WTC11 (cell line): ENCODE measurements around the gene ARIH1. TPM values are rescaled to one million over a fixed set of nuclear protein-coding genes. Genes with fewer than 3 reads are reported as not detected.
"Not testable (repeated sequence)": the region's sequence is repeated elsewhere in the genome, so short reads cannot be mapped to it uniquely, and the experiment has no call there.

Experiments
- ATAC-seq: fragments of 200-7000 bp; cut with Tn5 transposase; 2 replicates; pipeline ENCODE4 v1.10.0; 2021; ENCODE audit warnings: mild to moderate bottlenecking, moderate library complexity
- CTCF ChIA-PET: fragments of 300-600 bp; sonication (Branson Sonifier 250); formaldehyde crosslinking; loops from one replicate; lab custom pipeline; 2021; ENCODE audit warnings: antibody characterized with exemption; lab: Charles Lee
- POLR2A ChIA-PET: fragments of 350-600 bp; sonication (Branson Sonifier 250); formaldehyde crosslinking; loops from one replicate; lab custom pipeline; 2021; ENCODE audit warnings: antibody characterized with exemption; lab: Charles Lee
- DNase-seq: peaks from one replicate; pipeline ENCODE4 v3.0.0; 2021; ENCODE audit warnings: low spot score
- H3K27ac Mint-ChIP-seq: 2 replicates; pipeline ENCODE4 v1.8.0; 2021; ENCODE audit warnings: mixed read lengths
- H3K27me3 Mint-ChIP-seq: 2 replicates; pipeline ENCODE4 v1.8.0; 2021; ENCODE audit warnings: low read depth, mild to moderate bottlenecking, moderate library complexity, mixed read lengths
- H3K36me3 Mint-ChIP-seq: 2 replicates; pipeline ENCODE4 v1.8.0; 2021; ENCODE audit warnings: mixed read lengths
- H3K4me1 Mint-ChIP-seq: 2 replicates; pipeline ENCODE4 v1.8.0; 2022; ENCODE audit warnings: mixed read lengths
- H3K4me3 Mint-ChIP-seq: 2 replicates; pipeline ENCODE4 v1.8.0; 2021; ENCODE audit warnings: mild to moderate bottlenecking, moderate library complexity, mixed read lengths
- H3K9me3 Mint-ChIP-seq: 2 replicates; pipeline ENCODE4 v1.8.0; 2021; ENCODE audit warnings: mixed read lengths
- ESRRA ChIP-seq: sonication (generic); formaldehyde crosslinking; IDR thresholded peaks from 2 replicates; pipeline ENCODE4 v1.8.1; 2022; ENCODE audit warnings: mild to moderate bottlenecking, missing genetic modification reagents, borderline replicate concordance
- IRF2 ChIP-seq: sonication (generic); formaldehyde crosslinking; IDR thresholded peaks from 2 replicates; pipeline ENCODE4 v1.8.0; 2022; ENCODE audit warnings: low read depth, missing genetic modification reagents, borderline replicate concordance
- MLX ChIP-seq: sonication (generic); formaldehyde crosslinking; IDR thresholded peaks from 2 replicates; pipeline ENCODE4 v1.8.1; 2023; ENCODE audit warnings: mild to moderate bottlenecking, missing genetic modification reagents, moderate library complexity
- NR2C2 ChIP-seq: sonication (generic); formaldehyde crosslinking; IDR thresholded peaks from 2 replicates; pipeline ENCODE4 v1.8.0; 2022; ENCODE audit warnings: mild to moderate bottlenecking, missing genetic modification reagents
- OVOL2 ChIP-seq: fragments of 250-450 bp; sonication (Bioruptor Pico); IDR thresholded peaks from 2 replicates; pipeline ENCODE4 v1.9.0; 2021; ENCODE audit warnings: mild to moderate bottlenecking, borderline replicate concordance
- RELA ChIP-seq: sonication (generic); formaldehyde crosslinking; IDR thresholded peaks from 2 replicates; pipeline ENCODE4 v1.8.1; 2022; ENCODE audit warnings: missing genetic modification reagents, mild to moderate bottlenecking, borderline replicate concordance
- RORB ChIP-seq: fragments of 250-450 bp; sonication (Bioruptor Pico); IDR thresholded peaks from 2 replicates; pipeline ENCODE4 v1.9.0; 2021; ENCODE audit warnings: mild to moderate bottlenecking
- ZBTB21 ChIP-seq: sonication (generic); formaldehyde crosslinking; IDR thresholded peaks from 2 replicates; pipeline ENCODE4 v1.8.1; 2023; ENCODE audit warnings: mild to moderate bottlenecking, missing genetic modification reagents, borderline replicate concordance
- ZBTB43 ChIP-seq: sonication (generic); formaldehyde crosslinking; IDR thresholded peaks from 2 replicates; pipeline ENCODE4 v1.8.1; 2023; ENCODE audit warnings: mild to moderate bottlenecking, missing genetic modification reagents
- ZNF512 ChIP-seq: sonication (generic); formaldehyde crosslinking; IDR thresholded peaks from 2 replicates; pipeline ENCODE4 v1.8.1; 2022; ENCODE audit warnings: missing genetic modification reagents, borderline replicate concordance
- total RNA-seq: library from RNA; stranded (reverse); gene quantifications from 3 replicates; pipeline ENCODE4 v1.2.3, GENCODE V29; 2021
- TF ChIP-seq, protein P1 (sequence below): sonication (generic); formaldehyde crosslinking; IDR thresholded peaks from 2 replicates; pipeline ENCODE4 v1.8.1; 2022; ENCODE audit warnings: low read depth, missing genetic modification reagents, borderline replicate concordance
- TF ChIP-seq, protein P2 (sequence below): fragments of 250-450 bp; sonication (Bioruptor Pico); IDR thresholded peaks from 2 replicates; pipeline ENCODE4 v2.1.2; 2022; ENCODE audit warnings: mild to moderate bottlenecking, moderate library complexity
- TF ChIP-seq, protein P3 (sequence below): sonication (generic); formaldehyde crosslinking; IDR thresholded peaks from 2 replicates; pipeline ENCODE4 v1.8.0; 2022; ENCODE audit warnings: mild to moderate bottlenecking, missing genetic modification reagents
- TF ChIP-seq, protein P4 (sequence below): sonication (generic); formaldehyde crosslinking; IDR thresholded peaks from 2 replicates; pipeline ENCODE4 v1.8.0; 2023; ENCODE audit warnings: missing genetic modification reagents, mild to moderate bottlenecking, borderline replicate concordance

ARIH1 gene
- total RNA-seq, 1 experiment from 2014 or later = 198 TPM

DNA sequence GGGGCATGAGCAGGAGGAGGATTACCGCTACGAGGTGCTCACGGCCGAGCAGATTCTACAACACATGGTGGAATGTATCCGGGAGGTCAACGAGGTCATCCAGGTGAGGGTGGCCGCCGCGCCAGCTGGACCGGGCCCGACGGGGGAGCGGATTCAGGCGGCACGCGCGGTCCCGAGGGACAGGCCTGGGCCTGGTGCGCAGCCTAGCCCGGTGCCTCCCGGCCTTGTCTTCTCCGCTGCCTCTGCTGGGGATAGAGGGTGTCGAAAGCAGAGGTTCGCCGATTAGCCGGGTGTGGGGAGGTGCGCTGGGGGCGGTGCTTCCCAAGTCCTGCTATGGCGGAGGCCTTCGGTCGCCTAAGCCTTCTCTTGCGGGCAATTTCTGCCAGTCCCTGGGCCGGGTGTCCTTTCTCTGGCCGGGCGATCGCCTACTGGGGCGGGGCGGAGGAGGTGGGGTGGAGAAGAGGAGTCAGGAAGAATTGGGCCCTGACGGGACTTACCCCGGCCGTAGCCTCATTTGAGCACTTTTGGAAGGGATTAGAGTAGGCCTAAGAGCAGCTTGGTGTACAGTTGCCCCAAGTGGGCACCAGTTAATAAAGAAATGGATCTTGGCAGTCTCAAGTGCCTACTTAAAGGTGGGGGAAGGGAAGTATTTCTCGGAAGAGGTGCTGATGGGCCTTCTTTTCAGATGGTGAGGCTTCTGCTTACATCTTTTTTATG lies 940 bp downstream of the ARIH1 start (continued):
- no peak; the same call in 1 of the 2 replicates for TF ChIP-seq ZBTB43 (CRISPR knock-in tag)
- TF ChIP-seq MLX (CRISPR knock-in tag) = no peak

DNA sequence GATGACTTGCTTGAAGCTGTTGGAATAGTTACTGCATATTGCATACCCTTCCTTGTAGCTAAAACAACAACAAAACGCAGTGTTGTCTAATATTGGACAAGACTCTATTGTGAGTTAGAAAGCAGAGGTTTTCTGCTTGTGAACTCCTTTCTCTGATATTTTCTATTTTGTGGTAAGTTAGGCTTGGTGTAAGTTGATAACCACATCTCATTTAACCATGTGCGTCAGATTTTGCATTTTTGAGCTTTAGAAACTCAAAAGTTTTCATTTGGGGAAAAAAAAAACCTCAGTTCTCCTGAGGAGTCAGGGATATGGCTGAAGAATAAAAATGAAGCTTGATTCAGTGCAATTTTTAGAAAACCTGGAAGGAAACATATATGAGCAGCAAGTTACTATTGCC lies 1.5 kb downstream of the ARIH1 start:
- Mint-ChIP-seq H3K27ac (peak overlapping the region; percentile 82), H3K9me3 (peaks cover 4% of the 10 kb centered on the region; the same call in 1 of the 2 replicates), H3K27me3 (no peaks in the 10 kb centered on the region), H3K4me3 (peak overlapping the region; percentile 96), H3K36me3 (peaks cover 37% of the 10 kb centered on the region), H3K4me1 (peaks cover 25% of the 10 kb centered on the region)
- ATAC-seq (no peak), DNase-seq (no peak)
- no peak for TF ChIP-seq ZNF512 (CRISPR knock-in tag)
- TF ChIP-seq, protein P1, sequence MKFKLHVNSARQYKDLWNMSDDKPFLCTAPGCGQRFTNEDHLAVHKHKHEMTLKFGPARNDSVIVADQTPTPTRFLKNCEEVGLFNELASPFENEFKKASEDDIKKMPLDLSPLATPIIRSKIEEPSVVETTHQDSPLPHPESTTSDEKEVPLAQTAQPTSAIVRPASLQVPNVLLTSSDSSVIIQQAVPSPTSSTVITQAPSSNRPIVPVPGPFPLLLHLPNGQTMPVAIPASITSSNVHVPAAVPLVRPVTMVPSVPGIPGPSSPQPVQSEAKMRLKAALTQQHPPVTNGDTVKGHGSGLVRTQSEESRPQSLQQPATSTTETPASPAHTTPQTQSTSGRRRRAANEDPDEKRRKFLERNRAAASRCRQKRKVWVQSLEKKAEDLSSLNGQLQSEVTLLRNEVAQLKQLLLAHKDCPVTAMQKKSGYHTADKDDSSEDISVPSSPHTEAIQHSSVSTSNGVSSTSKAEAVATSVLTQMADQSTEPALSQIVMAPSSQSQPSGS (CRISPR knock-in tag) = no peak
- TF ChIP-seq, protein P2, sequence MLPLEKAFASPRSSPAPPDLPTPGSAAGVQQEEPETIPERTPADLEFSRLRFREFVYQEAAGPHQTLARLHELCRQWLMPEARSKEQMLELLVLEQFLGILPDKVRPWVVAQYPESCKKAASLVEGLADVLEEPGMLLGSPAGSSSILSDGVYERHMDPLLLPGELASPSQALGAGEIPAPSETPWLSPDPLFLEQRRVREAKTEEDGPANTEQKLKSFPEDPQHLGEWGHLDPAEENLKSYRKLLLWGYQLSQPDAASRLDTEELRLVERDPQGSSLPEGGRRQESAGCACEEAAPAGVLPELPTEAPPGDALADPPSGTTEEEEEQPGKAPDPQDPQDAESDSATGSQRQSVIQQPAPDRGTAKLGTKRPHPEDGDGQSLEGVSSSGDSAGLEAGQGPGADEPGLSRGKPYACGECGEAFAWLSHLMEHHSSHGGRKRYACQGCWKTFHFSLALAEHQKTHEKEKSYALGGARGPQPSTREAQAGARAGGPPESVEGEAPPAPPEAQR (CRISPR knock-in tag) = no peak
- TF ChIP-seq ZBTB21 (CRISPR knock-in tag) = no peak
- no peak for TF ChIP-seq NR2C2 (CRISPR knock-in tag)
- TF ChIP-seq RORB (CRISPR knock-in tag) = no peak
- TF ChIP-seq ESRRA (CRISPR knock-in tag) = no peak
- TF ChIP-seq, protein P3, sequence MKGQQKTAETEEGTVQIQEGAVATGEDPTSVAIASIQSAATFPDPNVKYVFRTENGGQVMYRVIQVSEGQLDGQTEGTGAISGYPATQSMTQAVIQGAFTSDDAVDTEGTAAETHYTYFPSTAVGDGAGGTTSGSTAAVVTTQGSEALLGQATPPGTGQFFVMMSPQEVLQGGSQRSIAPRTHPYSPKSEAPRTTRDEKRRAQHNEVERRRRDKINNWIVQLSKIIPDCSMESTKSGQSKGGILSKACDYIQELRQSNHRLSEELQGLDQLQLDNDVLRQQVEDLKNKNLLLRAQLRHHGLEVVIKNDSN (CRISPR knock-in tag) = no peak
- TF ChIP-seq RELA = no peak
- no peak for TF ChIP-seq IRF2
- TF ChIP-seq, protein P4, sequence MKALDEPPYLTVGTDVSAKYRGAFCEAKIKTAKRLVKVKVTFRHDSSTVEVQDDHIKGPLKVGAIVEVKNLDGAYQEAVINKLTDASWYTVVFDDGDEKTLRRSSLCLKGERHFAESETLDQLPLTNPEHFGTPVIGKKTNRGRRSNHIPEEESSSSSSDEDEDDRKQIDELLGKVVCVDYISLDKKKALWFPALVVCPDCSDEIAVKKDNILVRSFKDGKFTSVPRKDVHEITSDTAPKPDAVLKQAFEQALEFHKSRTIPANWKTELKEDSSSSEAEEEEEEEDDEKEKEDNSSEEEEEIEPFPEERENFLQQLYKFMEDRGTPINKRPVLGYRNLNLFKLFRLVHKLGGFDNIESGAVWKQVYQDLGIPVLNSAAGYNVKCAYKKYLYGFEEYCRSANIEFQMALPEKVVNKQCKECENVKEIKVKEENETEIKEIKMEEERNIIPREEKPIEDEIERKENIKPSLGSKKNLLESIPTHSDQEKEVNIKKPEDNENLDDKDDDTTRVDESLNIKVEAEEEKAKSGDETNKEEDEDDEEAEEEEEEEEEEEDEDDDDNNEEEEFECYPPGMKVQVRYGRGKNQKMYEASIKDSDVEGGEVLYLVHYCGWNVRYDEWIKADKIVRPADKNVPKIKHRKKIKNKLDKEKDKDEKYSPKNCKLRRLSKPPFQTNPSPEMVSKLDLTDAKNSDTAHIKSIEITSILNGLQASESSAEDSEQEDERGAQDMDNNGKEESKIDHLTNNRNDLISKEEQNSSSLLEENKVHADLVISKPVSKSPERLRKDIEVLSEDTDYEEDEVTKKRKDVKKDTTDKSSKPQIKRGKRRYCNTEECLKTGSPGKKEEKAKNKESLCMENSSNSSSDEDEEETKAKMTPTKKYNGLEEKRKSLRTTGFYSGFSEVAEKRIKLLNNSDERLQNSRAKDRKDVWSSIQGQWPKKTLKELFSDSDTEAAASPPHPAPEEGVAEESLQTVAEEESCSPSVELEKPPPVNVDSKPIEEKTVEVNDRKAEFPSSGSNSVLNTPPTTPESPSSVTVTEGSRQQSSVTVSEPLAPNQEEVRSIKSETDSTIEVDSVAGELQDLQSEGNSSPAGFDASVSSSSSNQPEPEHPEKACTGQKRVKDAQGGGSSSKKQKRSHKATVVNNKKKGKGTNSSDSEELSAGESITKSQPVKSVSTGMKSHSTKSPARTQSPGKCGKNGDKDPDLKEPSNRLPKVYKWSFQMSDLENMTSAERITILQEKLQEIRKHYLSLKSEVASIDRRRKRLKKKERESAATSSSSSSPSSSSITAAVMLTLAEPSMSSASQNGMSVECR (CRISPR knock-in tag) = no peak
- TF ChIP-seq OVOL2 (CRISPR knock-in tag) = no peak
- ChIA-PET CTCF (interaction anchor here (0.7 kb wide), 1 partner anchor 189 kb away, joined by 3 read pairs; no protein-coding TSS in a partner anchor), POLR2A (no interaction called here)

DNA sequence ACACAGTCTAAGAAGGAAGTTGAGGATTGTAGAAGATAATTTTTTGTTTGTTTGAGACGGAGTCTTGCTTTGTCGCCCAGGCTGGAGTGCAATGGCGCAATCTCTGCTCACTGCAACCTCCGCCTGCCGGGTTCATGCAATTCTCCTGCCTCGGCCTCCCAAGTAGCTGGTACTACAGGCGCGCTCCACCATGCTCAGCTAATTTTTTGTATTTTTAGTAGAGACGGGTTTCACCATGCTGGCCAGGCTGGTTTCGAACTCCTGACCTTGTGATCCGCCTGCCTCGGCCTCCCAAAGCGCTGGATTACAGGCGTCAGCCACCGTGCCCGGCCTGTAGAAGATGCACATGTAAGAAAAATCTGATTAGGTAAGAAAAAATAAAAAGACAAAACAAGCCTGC lies 2.2 kb downstream of the ARIH1 start:
- ATAC-seq, POLR2A ChIA-PET, DNase-seq, H3K27me3 Mint-ChIP-seq, H3K9me3 Mint-ChIP-seq: not testable (repeated sequence)
- Mint-ChIP-seq H3K4me3 (peak overlapping the region; percentile 96), H3K36me3 (peaks cover 39% of the 10 kb centered on the region), H3K27ac (peak overlapping the region; percentile 60; the same call in 1 of the 2 replicates), H3K4me1 (peaks cover 30% of the 10 kb centered on the region)
- CTCF ChIA-PET = interaction anchor here (0.7 kb wide), 1 partner anchor 190 kb away, joined by 3 read pairs; no protein-coding TSS in a partner anchor
